Measurements from ENCODE around the gene TTC23L. TPM values are rescaled to one million over a fixed set of nuclear protein-coding genes. Genes with fewer than 3 reads are reported as not detected.

TTC23L gene
- total and polyA plus RNA-seq, 4 donors, result 0.51 to 4.4 (median 1.1) TPM

- Histone ChIP-seq H3K4me1 (ENCODE audit: control insufficient read depth in 5 of 5, insufficient read depth in 5 of 5, low read length in 5 of 5) (peaks cover 0 to 9% (median 0%) of the 10 kb centered on the region in 5 donors), H3K9me3 (ENCODE audit: control insufficient read depth in 4 of 4, insufficient read depth in 3 of 4, low read length in 3 of 4) (peaks cover 0 to 2% (median 0%) of the 10 kb centered on the region in 4 donors), H3K9ac (ENCODE audit: insufficient read depth in 1 of 2, low read length in 2 of 2) (no peak overlapping the region), H3K27me3 (ENCODE audit: control insufficient read depth in 3 of 3, insufficient read depth in 3 of 3, low read length in 2 of 3) (no peaks in the 10 kb centered on the region), H3K36me3 (ENCODE audit: control insufficient read depth in 4 of 4, insufficient read depth in 4 of 4, low read length in 4 of 4) (no peaks in the 10 kb centered on the region), H3K4me3 (no peak overlapping the region), H3K27ac (ENCODE audit: low read depth in 1 of 2, low read length in 1 of 2) (no peak overlapping the region)
- no peak for TF ChIP-seq CTCF (IDR thresholded peaks at IDR 0.05; ENCODE audit: control extremely low read depth, extremely low read depth)
- no peak for ATAC-seq (ENCODE audit: insufficient read depth, low FRiP score)
- WGBS, 2 donors, result 81 to 97% methylated on average over 3 of the region's 3 CpGs
- no peak for DNase-seq
Measured at GRCh38 chr5:34857161-34857560, 18.2 kb downstream of the TTC23L start.

GRCh38 chr5:34857894-34858293 lies 18.9 kb downstream of the TTC23L start:
- H3K9me3 ChIP-seq (ENCODE audit: control insufficient read depth in 4 of 4, insufficient read depth in 3 of 4, low read length in 3 of 4), result peaks cover 0 to 2% (median 0%) of the 10 kb centered on the region in 4 donors
- whole genome bisulfite sequencing, 2 donors, result 90 to 95% methylated on average over 1 of the region's 1 CpG
- H3K4me3 ChIP-seq, result no peak overlapping the region
- ATAC-seq (ENCODE audit: insufficient read depth, low FRiP score) (no peak), DNase-seq (no peak)
- no peaks in the 10 kb centered on the region for H3K36me3 ChIP-seq (ENCODE audit: control insufficient read depth in 4 of 4, insufficient read depth in 4 of 4, low read length in 4 of 4)
- no peak overlapping the region for H3K9ac ChIP-seq (ENCODE audit: insufficient read depth in 1 of 2, low read length in 2 of 2)
- no peaks in the 10 kb centered on the region for H3K27me3 ChIP-seq (ENCODE audit: control insufficient read depth in 3 of 3, insufficient read depth in 3 of 3, low read length in 2 of 3)
- TF ChIP-seq CTCF (IDR thresholded peaks at IDR 0.05; ENCODE audit: control extremely low read depth, extremely low read depth), result no peak
- H3K4me1 ChIP-seq (ENCODE audit: control insufficient read depth in 5 of 5, insufficient read depth in 5 of 5, low read length in 5 of 5), result peaks cover 0 to 9% (median 2%) of the 10 kb centered on the region in 5 donors
- H3K27ac ChIP-seq (ENCODE audit: low read depth in 1 of 2, low read length in 1 of 2), result no peak overlapping the region

DNA sequence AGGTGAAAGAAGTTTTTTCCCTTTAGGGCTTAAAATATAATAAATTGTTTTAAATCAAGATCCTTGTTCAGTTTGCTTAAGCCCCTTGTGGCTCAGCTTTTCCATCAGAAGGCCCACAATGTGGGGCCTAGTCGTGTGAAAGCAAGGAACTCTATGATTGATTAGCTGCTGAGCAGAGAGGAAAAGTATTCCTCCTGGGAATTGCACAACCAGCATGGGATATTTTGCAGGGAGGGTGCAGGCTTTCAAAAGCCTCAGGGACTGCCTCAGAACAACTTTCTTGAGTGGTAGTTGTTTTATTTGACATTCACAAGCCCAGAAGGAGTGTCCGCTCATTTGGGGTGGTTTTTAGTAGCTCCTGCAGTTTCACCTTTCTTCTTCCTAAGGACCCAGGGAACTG lies 19.8 kb downstream of the TTC23L start:
- Histone ChIP-seq H3K4me3 (no peak overlapping the region), H3K36me3 (ENCODE audit: control insufficient read depth in 4 of 4, insufficient read depth in 4 of 4, low read length in 4 of 4) (no peaks in the 10 kb centered on the region), H3K4me1 (ENCODE audit: control insufficient read depth in 5 of 5, insufficient read depth in 5 of 5, low read length in 5 of 5) (peaks cover 0 to 9% (median 3%) of the 10 kb centered on the region in 5 donors), H3K27ac (ENCODE audit: low read depth in 1 of 2, low read length in 1 of 2) (peak overlapping the region in 1 of 2 donors; percentile 47), H3K9ac (ENCODE audit: insufficient read depth in 1 of 2, low read length in 2 of 2) (no peak overlapping the region), H3K9me3 (ENCODE audit: control insufficient read depth in 4 of 4, insufficient read depth in 3 of 4, low read length in 3 of 4) (peaks cover 0 to 3% (median 0%) of the 10 kb centered on the region in 4 donors), H3K27me3 (ENCODE audit: control insufficient read depth in 3 of 3, insufficient read depth in 3 of 3, low read length in 2 of 3) (no peaks in the 10 kb centered on the region)
- 58 to 67% methylated on average over 2 of the region's 2 CpGs for WGBS, 2 donors
- ATAC-seq (ENCODE audit: insufficient read depth, low FRiP score) (no peak), DNase-seq (peak in 2 of 3 donors; percentile 26 to 37)
- no peak for TF ChIP-seq CTCF (IDR thresholded peaks at IDR 0.05; ENCODE audit: control extremely low read depth, extremely low read depth)

DNA sequence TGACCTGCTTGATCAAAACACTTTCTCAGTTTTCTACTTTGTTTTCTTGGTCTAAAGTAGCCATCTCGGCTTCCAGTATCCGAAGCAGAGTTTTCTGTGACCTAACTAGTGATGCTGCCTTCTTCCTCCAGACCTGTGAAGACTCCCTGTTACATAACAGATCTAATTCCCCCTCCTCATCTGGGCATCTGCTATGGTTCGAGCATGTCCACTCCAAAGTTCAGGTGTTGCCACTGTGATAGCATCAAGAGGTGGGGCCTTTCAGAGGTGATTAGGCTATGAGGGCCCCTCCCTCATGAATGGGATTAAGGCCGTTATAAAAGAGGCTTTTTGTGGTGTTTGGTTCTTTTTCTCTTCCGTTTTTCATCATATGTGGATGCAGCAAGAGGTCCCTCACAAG lies 20.3 kb downstream of the TTC23L start:
- no peak overlapping the region for H3K4me3 ChIP-seq

More for the DNA sequence above, 20.3 kb downstream of the TTC23L start:
- Histone ChIP-seq H3K9ac (ENCODE audit: insufficient read depth in 1 of 2, low read length in 2 of 2) (no peak overlapping the region), H3K9me3 (ENCODE audit: control insufficient read depth in 4 of 4, insufficient read depth in 3 of 4, low read length in 3 of 4) (peaks cover 0 to 3% (median 0%) of the 10 kb centered on the region in 4 donors), H3K27ac (ENCODE audit: low read depth in 1 of 2, low read length in 1 of 2) (no peak overlapping the region), H3K36me3 (ENCODE audit: control insufficient read depth in 4 of 4, insufficient read depth in 4 of 4, low read length in 4 of 4) (no peaks in the 10 kb centered on the region), H3K4me1 (ENCODE audit: control insufficient read depth in 5 of 5, insufficient read depth in 5 of 5, low read length in 5 of 5) (peaks cover 0 to 9% (median 1%) of the 10 kb centered on the region in 5 donors), H3K27me3 (ENCODE audit: control insufficient read depth in 3 of 3, insufficient read depth in 3 of 3, low read length in 2 of 3) (no peaks in the 10 kb centered on the region)
- 46 to 65% methylated on average over 5 of the region's 5 CpGs for WGBS, 2 donors
- DNase-seq (no peak), ATAC-seq (ENCODE audit: insufficient read depth, low FRiP score) (no peak)
- TF ChIP-seq CTCF (IDR thresholded peaks at IDR 0.05; ENCODE audit: control extremely low read depth, extremely low read depth), result no peak
